GM12872 (cell line): Measurements from ENCODE around the gene SCRG1.

Source experiments
- TF ChIP-seq, protein P1 (sequence below): IDR thresholded peaks from 3 replicates; pipeline ENCODE4 v1.5.1; 2011; ENCODE audit warnings: low read depth, mild to moderate bottlenecking, low read length, moderate library complexity; ENCODE audit not compliant: insufficient read depth

SCRG1 gene

DNA sequence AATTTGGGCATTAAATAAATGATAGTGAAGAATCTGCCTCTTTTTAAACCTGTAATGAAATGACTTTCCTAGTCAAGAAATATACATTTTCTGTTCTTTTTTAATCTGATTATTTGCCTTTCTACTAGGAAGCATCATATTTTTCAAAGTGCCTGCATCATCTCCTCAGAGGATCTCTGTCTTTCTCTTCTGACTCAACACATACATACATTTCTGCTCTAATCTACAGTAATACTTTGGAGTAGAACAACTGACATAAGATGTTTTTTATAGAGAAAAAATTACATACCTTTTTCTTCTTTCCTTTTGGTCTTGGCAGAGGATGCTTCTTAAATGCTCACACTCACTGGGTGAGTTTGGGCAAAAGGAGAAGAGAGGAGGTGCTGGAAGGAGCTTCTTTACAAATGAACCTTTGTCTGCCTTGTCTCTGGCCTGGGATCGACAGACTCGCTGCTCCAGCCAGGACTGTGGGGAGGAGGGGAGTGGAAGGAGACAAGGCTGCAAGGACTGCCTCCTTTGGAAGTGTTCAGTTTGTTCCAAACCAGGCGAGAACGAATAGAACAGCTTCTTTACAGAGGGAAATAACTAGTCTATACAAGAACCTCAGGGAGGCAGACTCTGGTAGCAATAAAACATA, at the start of gene SCRG1:
SCRG1 (minus strand) TSS at position 338 of the 637 bp plus-strand sequence. CDS start 7,702 bp downstream, outside the sequence.
- TF ChIP-seq, protein P1, sequence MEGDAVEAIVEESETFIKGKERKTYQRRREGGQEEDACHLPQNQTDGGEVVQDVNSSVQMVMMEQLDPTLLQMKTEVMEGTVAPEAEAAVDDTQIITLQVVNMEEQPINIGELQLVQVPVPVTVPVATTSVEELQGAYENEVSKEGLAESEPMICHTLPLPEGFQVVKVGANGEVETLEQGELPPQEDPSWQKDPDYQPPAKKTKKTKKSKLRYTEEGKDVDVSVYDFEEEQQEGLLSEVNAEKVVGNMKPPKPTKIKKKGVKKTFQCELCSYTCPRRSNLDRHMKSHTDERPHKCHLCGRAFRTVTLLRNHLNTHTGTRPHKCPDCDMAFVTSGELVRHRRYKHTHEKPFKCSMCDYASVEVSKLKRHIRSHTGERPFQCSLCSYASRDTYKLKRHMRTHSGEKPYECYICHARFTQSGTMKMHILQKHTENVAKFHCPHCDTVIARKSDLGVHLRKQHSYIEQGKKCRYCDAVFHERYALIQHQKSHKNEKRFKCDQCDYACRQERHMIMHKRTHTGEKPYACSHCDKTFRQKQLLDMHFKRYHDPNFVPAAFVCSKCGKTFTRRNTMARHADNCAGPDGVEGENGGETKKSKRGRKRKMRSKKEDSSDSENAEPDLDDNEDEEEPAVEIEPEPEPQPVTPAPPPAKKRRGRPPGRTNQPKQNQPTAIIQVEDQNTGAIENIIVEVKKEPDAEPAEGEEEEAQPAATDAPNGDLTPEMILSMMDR = no peak

DNA sequence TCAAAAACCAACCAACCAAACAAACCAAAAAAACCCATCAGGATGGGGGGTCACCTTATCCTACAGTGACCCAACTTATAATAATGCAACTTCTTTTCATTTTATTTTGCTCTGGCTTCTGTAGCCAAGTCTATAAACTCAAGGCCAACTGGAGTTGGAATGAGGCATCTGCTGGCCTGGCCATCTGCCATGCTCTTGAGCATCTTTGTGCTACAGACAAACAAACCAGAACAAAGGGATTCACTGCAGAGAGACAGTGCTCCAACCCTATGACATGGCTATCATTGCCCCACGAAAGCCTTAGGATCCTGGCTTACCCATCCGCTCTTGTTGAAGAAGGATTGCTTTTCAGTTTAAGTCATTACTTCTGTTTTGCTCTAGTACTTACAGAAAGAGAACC, 49.2 kb upstream of the SCRG1 start:
- TF ChIP-seq, protein P1 = no peak

DNA sequence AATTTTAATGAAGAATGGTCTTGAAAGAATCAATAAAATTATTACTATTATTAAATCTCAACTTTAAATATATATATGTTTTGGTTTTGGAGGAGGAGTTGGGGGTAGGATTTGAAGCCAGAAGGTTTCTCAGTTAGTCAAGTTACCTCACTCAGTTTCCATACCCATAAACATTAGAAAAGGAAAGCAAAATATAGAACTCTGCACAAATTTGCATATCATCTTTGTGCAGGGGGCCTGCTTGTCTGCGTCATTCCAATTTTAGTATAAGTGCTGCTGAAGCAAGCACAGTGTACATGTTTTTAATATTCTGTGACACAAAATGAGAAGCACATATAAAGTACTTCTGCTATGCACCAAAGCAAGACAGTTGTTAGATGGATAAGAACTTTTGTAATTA, 47.5 kb upstream of the SCRG1 start:
- TF ChIP-seq, protein P1 = no peak

DNA sequence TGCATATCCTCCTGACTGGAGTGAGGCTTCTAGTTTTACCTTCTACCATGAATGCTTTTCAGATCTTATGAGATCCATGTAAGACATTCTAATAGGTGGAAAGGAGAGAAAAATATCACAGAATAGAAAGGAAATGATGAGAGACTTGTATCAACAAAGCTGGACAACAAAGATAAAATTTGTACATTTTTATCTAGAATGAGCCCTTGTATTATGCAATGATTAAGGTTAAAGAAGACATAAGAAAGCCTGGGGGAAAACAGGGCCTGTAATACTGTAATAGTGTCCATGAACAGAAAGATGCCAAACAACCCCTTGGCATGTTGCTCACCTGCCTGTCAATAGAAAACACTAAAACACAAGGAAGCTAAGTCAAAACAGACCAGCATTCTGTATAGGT, 44.2 kb upstream of the SCRG1 start:
- TF ChIP-seq, protein P1 = no peak

DNA sequence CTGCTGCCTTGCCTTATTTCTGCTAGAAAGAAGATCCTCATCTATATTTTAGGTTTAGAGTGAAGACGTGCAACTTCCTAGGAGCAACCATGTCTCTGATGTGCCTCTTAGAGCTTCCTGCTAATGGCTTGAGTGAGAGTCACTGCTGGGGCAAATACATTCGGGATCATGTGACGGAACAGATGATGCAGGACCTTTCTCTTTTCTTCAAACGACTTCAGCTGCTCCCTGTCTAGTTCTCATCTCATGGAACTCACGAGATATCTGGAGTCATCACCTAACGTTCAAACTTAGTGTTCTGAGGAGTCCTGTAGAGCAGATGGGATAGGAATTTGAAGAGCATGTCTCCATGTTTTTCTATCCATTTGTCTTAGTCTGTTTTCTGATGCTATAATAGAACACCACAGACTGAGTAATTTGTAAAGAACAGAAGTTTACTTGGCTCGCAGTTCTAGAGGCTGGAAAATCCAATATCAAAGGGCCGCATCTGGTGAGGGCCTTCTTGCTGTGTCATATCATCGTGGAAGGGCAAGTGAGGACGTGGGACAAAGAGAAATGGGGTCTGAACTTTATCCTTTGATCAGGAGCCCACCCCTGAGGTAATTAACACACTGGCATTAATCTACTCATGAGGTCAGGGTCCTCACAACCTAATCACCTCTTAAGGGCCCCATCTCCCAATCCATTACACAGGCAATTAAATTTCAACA, 43.5 kb upstream of the SCRG1 start:
- TF ChIP-seq, protein P1 = no peak

DNA sequence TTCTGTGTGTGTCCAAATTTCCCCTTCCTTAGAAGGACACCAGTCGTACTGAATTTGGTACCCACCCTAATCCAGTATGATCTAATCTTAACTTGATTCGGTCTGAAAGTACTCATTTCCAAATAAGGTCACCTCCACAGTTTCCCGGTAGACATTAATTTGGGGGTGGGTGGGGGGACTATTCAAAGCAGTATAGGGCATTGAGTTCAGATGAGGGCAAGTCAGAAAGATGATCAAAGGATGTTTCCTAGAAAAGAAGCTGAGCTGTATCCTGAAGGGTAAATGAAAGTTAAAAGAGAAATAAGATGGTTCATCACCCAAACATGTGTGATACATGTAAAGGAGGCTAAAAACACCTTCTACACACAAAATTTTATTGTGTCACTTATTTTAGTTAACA, 42.0 kb upstream of the SCRG1 start:
- TF ChIP-seq, protein P1 = no peak

DNA sequence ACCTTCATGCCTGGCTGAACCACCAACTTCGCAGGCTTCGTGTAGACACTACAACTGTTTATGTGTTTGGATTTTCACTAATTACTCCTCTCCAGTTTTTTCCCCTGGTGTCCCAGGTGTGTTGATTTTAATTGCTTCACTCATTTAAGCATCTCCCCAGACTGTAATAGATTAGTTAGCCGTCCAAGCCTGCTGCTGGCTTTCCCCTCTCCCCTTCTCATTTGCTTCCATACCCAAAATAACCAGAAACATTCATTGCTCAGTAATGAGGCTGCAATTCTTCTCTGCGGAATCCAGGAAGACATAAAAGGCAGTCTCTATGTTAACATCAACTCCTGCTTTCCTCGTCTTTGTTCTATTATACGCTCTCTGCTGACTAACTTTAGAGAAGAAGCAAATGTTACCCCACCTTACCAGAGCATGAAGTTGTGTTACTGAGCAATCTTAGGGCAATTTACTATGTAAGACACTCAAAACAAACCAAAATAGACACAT, 37.9 kb upstream of the SCRG1 start:
- TF ChIP-seq, protein P1 = no peak
